GM19438 (cell line): Measurements from ENCODE around the gene GALNS.

Experiments
- ATAC-seq: cut with Tn5 transposase; IDR thresholded peaks from one replicate; pipeline ENCODE4 v1.9.1; 2021; ENCODE audit warnings: low read depth; ENCODE audit not compliant: unreplicated experiment

Gene GALNS

GRCh38 chr16:88877564-88878289 is 21.0 kb upstream of the GALNS start:
- no peak for ATAC-seq

GRCh38 chr16:88876942-88877526 is 20.3 kb upstream of the GALNS start:
- ATAC-seq, result no peak

GRCh38 chr16:88875703-88876234 is 19.0 kb upstream of the GALNS start:
- no peak for ATAC-seq

DNA sequence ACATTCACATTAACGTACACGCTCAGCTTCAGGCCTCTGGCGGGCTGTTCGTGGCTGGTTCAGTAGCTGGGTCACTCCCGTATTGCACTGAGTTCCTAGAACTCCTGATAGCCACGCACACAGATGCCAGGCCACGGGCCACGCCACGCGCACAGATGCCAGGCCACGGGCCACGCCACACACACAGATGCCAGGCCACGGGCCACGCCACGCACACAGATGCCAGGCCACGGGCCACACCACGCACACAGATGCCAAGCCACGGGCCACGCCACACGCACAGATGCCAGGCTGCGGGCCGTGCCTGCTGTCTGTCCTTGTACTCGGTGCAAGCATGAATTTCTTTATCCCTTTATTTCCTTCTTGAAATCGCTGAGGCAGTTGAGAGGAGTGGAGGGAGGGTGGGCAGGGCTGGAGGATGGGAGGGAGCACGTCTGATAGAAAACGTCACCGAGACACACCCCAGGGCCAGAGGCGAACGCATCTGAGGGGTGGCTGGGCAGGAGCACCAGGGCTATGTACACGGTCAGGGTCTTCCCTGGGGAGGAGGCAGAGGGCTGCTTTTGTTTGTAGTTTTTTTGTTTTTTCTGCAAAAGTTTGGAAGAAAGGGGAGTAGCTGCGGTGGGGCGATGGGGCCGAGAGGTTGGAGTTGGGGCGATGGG is 18.3 kb upstream of the GALNS start:
- ATAC-seq, result no peak

- no peak for ATAC-seq
These were observed 16.0 kb upstream of the GALNS start for GRCh38 chr16:88872650-88873331.

DNA sequence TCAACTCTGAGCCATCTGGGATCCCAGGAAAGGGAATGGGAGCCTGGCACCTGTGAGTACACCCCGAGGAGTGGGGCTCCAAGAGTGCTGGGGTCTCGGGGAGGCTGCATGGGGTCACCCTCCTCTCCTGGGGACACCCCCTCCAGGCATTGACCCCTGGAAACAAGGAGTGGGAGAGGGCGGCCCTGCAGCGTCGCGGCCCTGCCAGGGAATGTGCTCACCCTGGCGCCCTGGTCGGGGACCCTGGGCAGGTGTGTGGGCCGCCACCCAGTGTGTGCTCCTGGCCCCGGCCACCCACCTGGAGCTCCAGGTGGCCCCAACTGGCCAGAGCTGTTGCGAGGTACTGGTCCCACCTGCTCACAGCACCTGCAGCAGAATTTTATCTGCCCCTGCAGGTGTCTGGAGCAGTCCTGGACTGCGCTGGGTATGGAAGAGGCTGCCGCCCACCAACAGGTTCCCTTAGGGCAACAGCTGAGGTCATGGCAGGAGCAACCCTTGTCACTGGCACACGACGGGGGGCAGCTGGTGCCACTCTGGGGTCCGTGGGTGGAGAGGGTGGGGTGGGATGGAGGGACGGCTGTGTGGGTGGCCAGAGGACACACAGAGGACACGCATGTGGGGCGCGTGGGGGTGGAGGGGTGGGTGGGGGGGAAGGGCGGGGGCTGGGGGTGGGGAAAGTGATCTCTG is 15.1 kb upstream of the GALNS start:
- no peak for ATAC-seq

GRCh38 chr16:88871349-88871702 is 14.6 kb upstream of the GALNS start:
- no peak for ATAC-seq

GRCh38 chr16:88870608-88871348 is 14.0 kb upstream of the GALNS start:
- ATAC-seq, result no peak

DNA sequence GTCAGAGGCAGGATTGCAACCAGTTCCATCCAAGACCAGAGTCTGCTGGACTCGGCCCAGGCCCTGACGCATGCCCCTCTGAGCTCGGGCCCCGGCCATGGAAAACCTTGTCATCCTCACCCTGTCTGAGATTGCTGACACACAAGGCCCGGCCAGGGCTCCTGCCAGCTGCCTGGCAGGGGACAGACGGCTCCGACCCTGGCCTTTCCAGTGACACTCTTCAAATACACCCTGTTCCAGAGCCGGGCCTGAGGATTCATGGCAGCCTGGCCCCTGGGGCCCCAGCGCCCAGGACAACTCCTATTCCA is 12.9 kb upstream of the GALNS start:
- ATAC-seq, result no peak

GRCh38 chr16:88868974-88869672 is 12.4 kb upstream of the GALNS start:
- no peak for ATAC-seq

GRCh38 chr16:88867581-88868246 is 11.0 kb upstream of the GALNS start:
- ATAC-seq, result no peak

GRCh38 chr16:88866151-88866920 is 9.6 kb upstream of the GALNS start, which contains the start of gene PABPN1L:
PABPN1L (minus strand) TSS chr16:88866660; CDS start chr16:88866606, 54 bp downstream.
- ATAC-seq, result no peak

GRCh38 chr16:88865742-88866141 is 9.0 kb upstream of the GALNS start:
- ATAC-seq, result no peak

DNA sequence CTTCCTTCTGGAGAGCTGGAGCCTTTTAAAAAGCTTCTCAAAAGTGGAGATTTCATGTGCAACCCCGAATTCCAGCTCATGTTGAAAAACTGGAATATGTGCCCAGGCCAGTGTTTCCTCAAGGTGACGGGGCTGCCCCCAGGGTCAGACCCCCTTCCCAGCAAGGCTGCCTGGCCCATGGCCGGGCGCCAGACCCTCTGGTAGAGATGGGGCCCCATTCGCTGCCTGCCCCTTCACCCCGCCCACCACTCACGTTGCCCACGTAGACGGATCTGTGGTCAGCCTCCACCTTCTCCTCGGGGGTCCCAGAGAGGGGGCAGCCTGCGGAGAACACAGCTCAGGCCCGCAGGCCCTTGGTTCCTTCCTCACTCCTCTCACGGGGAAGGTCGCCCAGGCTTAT is 8.6 kb upstream of the GALNS start:
- ATAC-seq, result no peak

DNA sequence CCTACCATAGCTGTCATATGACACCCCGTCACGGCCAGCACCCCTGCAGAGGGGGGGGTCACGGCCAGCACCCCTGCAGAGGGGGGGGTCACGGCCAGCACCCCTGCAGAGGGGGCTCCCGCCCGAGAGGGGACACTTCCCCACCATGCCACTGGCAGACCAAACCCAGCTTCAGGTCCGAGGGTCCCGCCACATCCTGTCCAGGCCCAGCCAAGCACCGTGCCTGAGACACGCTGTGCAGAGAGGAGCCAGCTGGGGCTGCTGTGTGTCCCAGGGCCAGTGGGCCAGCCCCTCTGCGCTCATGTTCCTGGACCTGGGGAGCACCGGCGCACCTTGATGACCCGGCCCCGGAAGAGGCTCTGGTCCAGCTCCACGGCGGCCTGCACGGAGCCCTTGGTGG is 7.8 kb upstream of the GALNS start:
- no peak for ATAC-seq

DNA sequence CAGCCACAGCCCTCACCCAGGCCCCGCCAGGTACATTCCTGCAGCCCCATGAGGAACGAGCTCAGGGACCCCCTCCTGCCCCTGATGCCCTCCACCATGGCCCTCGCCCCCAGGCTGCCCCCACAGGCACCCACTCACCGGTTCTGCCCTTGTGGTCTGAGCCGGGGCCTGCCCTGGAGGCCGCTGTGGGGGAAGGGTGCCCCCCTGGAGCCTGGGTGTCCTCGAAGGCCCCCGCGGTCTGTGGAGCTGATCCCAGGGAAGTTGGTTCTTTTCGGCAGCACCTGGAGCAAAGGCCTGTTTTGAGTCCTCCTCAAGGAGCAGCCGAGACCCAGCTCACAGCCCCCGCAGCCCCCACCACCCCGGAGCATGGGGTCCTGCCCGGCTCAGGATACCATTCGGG is 7.4 kb upstream of the GALNS start:
- ATAC-seq, result no peak

DNA sequence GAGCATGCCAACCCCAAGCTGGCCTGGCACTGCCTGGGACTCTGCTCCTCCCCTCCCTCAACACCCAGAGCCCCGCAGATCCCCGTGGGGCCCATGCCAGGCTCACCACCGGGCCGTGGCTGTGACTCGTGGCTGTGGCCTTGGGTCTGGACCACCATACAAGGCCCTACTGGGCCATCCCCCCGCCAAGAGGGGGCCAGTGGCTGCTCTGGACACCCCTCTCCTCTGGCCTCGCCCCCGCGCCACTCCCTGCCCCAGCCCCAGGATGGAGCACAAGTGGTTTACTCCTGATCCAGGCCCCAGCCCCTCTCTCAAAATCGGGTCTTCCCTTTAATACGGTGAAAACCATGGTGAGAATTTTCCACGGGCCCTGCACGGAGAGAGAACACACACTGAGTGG is 6.7 kb upstream of the GALNS start:
- ATAC-seq, result no peak

DNA sequence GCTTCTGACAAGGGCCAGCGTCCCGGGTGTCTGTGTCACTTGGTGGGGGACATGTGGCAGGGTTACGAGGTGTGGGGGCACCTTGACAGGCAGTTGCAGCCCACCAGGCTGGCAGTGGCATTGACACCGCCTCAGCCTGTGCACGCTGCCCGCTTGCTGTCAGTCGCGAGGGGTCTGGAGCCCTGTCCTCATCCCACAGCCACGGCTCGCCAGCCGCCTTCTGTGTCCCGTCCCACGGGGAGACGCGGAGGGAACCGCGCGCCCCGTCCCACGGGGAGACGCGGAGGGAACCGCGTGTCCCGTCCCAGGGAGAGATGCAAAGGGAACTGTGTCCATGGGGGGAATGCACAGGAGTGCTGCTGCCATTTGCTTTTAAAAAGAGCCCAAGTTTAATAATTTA is 6.2 kb upstream of the GALNS start:
- no peak for ATAC-seq
